ENCODE measurements around the gene VTCN1. TPM values are rescaled to one million over a fixed set of nuclear protein-coding genes. Genes with fewer than 3 reads are reported as not detected.

Gene VTCN1
- total and polyA plus RNA-seq, 2 of the 8 experiments (the other 6 are each of a cell fraction or from before 2014, with no cell fraction given), result 0.32 TPM; not detected in 1

GRCh38 chr1:117130526-117130925, 80.2 kb downstream of the VTCN1 start:
- Histone ChIP-seq H2AK5ac (ENCODE audit: low read depth, low read length) (no peak overlapping the region), H3K79me1 (ENCODE audit: low read depth, low read length) (no peaks in the 10 kb centered on the region), H4K20me1 (replicated peaks in 1 of 2; ENCODE audit: control insufficient read depth in 1 of 2, insufficient read depth in 2 of 2, low read length in 2 of 2) (no peaks in the 10 kb centered on the region), H3K36me3 (ENCODE audit: control insufficient read depth in 2 of 4, insufficient read depth in 4 of 4, low read length in 3 of 4) (no peaks in the 10 kb centered on the region), H3K4me2 (ENCODE audit: insufficient read depth in 1 of 2, low read depth in 2 of 2, low read length in 2 of 2) (no peak overlapping the region), H4K5ac (ENCODE audit: insufficient read length, low read depth, low read length) (no peak overlapping the region), H3K4ac (replicated peaks; ENCODE audit: insufficient read length, low read depth, low read length) (no peak overlapping the region), H3K4me1 (replicated peaks in 1 of 4; ENCODE audit: control insufficient read depth in 3 of 4, insufficient read depth in 4 of 4, low read length in 3 of 4) (peaks cover 0 to 10% (median 5%) of the 10 kb centered on the region in 4 experiments; a peak in 3 of 7 replicates), H3K23me2 (ENCODE audit: low read depth, low read length) (no peaks in the 10 kb centered on the region), H3K27me3 (replicated peaks in 1 of 4; ENCODE audit: control insufficient read depth in 3 of 4, extremely low read depth in 1 of 4, insufficient read depth in 3 of 4, low read length in 3 of 4) (no peaks in the 10 kb centered on the region), H2AFZ (ENCODE audit: low read length) (no peak overlapping the region), H3K4me3 (ENCODE audit: extremely low read depth in 1 of 4, insufficient read depth in 2 of 4, low read depth in 3 of 4, low read length in 4 of 4) (no peak overlapping the region), H3K56ac (replicated peaks; ENCODE audit: insufficient read length, low read depth, low read length) (no peak overlapping the region), H3K14ac (ENCODE audit: insufficient read length) (no peak overlapping the region), H4K91ac (replicated peaks; ENCODE audit: insufficient read length, low read length) (no peak overlapping the region), H3K18ac (ENCODE audit: extremely low read depth, low read length) (no peak overlapping the region), H3K27ac (ENCODE audit: low read depth, low read length) (no peak overlapping the region), H2BK20ac (ENCODE audit: low read length) (no peak overlapping the region), H3K23ac (ENCODE audit: insufficient read length) (no peak overlapping the region), H3K9ac (replicated peaks in 1 of 4; ENCODE audit: extremely low read depth in 1 of 4, low read depth in 3 of 4, low read length in 3 of 4) (no peak overlapping the region), H2BK12ac (ENCODE audit: low read depth, low read length) (no peak overlapping the region), H3K9me3 (ENCODE audit: insufficient read depth in 2 of 2, low read depth in 1 of 2, low read length in 1 of 2) (no peaks in the 10 kb centered on the region), H3K79me2 (ENCODE audit: control insufficient read depth in 1 of 2, insufficient read depth in 2 of 2, low read length in 2 of 2) (no peaks in the 10 kb centered on the region), H4K8ac (ENCODE audit: extremely low read depth, insufficient read depth, low read length) (no peak overlapping the region), H2BK120ac (replicated peaks; ENCODE audit: low read depth, low read length) (no peak overlapping the region), H2BK15ac (ENCODE audit: low read length) (no peak overlapping the region), H2BK5ac (ENCODE audit: low read depth, low read length) (no peak overlapping the region)
- DNase-seq (ENCODE audit: low read depth in 1 of 2, low spot score in 2 of 2), result no peak
- ChIA-PET CTCF (ENCODE audit: partially characterized antibody) (interaction anchor here (2.6 to 13.2 kb wide), 3 partner anchors 10 to 155 kb away, joined by 17 to 114 read pairs (median 22); no protein-coding TSS in a partner anchor), POLR2A (ENCODE audit: partially characterized antibody) (no interaction called here)
- no peak for TF ChIP-seq RXRA (IDR thresholded peaks at IDR 0.05; ENCODE audit: insufficient read depth, low read depth, low read length)
- TF ChIP-seq BACH1 (IDR thresholded peaks at IDR 0.05; ENCODE audit: low read length), result no peak
- no peak for TF ChIP-seq GTF2F1 (IDR thresholded peaks at IDR 0.05; ENCODE audit: borderline replicate concordance, low read depth, low read length)
- TF ChIP-seq SIN3A (conservative IDR thresholded peaks at IDR 0.05 in 1 of 2, IDR thresholded peaks at IDR 0.05 in 1 of 2; ENCODE audit: low read depth in 1 of 2, low read length in 2 of 2), result no peak
- no peak for TF ChIP-seq EP300 (IDR thresholded peaks at IDR 0.05; ENCODE audit: borderline replicate concordance in 1 of 2, low read depth in 2 of 2, low read length in 2 of 2)
- no peak for TF ChIP-seq GABPA (IDR thresholded peaks at IDR 0.05; ENCODE audit: borderline replicate concordance, insufficient read depth, low read length)
- no peak for TF ChIP-seq BCL11A (IDR thresholded peaks at IDR 0.05; ENCODE audit: low read depth in 2 of 2, low read length in 2 of 2)
- no peak for TF ChIP-seq YY1 (IDR thresholded peaks at IDR 0.05; ENCODE audit: low read depth, low read length)
- TF ChIP-seq RBBP5 (IDR thresholded peaks at IDR 0.05; ENCODE audit: borderline replicate concordance, low read depth, low read length), result no peak
- TF ChIP-seq RNF2 (IDR thresholded peaks at IDR 0.05; ENCODE audit: borderline replicate concordance, low read depth, low read length, missing control alignments, poor library complexity, severe bottlenecking), result no peak
- no peak for FAIRE-seq
- WGBS, 2 experiments (ENCODE audit: extremely low coverage in 1 of 2, insufficient coverage in 1 of 2, insufficient read length in 1 of 2, insufficient replicate concordance in 2 of 2, low coverage in 1 of 2, low lambda C conversion rate in 2 of 2, missing lambda C conversion rate in 1 of 2), result 92% methylated on average over 4 of the region's 4 CpGs; no CpG with 5 or more reads in 1 of the 2 experiments

Data from H1 (cell line).